Sigmoid colon (tissue), 3 donors: ENCODE measurements around the gene FOLR1.

Experiments used
- CTCF ChIP-seq, 4 experiments: fragments of 450-650 bp in 3 of 4; fragments of 200-600 bp in 1 of 4; IDR thresholded peaks; one replicate each; pipeline ENCODE4 v1.5.1; 2016 to 2019; ENCODE audit warnings: antibody characterized with exemption in 4 of 4, mild to moderate bottlenecking in 3 of 4, moderate library complexity in 2 of 4
- POLR2A ChIP-seq, 2 donors: fragments of 450-650 bp; IDR thresholded peaks; one replicate each; pipeline ENCODE4 v1.6.1; 2016; ENCODE audit warnings: antibody characterized with exemption in 2 of 2, mild to moderate bottlenecking in 2 of 2, moderate library complexity in 2 of 2

GRCh38 chr11:72240461-72241290, 48.7 kb downstream of the FOLR1 start:
- TF ChIP-seq POLR2A (IDR thresholded peaks at IDR 0.05), result no peak
- no peak for TF ChIP-seq CTCF (IDR thresholded peaks at IDR 0.05)
